Neural cell (in vitro differentiated cells): ENCODE results near the gene JAZF1.

Experiments used
- CTCF ChIP-seq: fragments of 450-650 bp; IDR thresholded peaks from 2 replicates; pipeline ENCODE4 v1.5.1; 2014; ENCODE audit warnings: antibody characterized with exemption, mild to moderate bottlenecking, moderate library complexity; ENCODE audit not compliant: poor library complexity, severe bottlenecking
- EP300 ChIP-seq: fragments of 450-650 bp; conservative IDR thresholded peaks from 2 replicates; pipeline ENCODE4 v1.6.1; 2014; ENCODE audit warnings: antibody characterized with exemption, mild to moderate bottlenecking, moderate library complexity; ENCODE audit not compliant: poor library complexity, severe bottlenecking
- EZH2 ChIP-seq: fragments of 200-600, 300-800 bp; shearing (Covaris generic), sonication (generic); IDR thresholded peaks from 2 replicates; pipeline ENCODE4 v1.6.1; 2014; ENCODE audit warnings: antibody characterized with exemption, low read length, borderline replicate concordance, mild to moderate bottlenecking; ENCODE audit not compliant: insufficient read depth, poor library complexity, severe bottlenecking
- POLR2AphosphoS5 ChIP-seq: IDR thresholded peaks from 2 replicates; pipeline ENCODE4 v1.6.1; 2012

- TF ChIP-seq EZH2, result no peak
- no peak for TF ChIP-seq CTCF
- TF ChIP-seq EP300, result no peak
- TF ChIP-seq POLR2AphosphoS5, result no peak
Observed at GRCh38 chr7:28135760-28136159, 44.8 kb downstream of the JAZF1 start.
